Measurements from ENCODE around the gene KCNE5. TPM values are rescaled to one million over a fixed set of nuclear protein-coding genes. Genes with fewer than 3 reads are reported as not detected.
"Not testable (repeated sequence)": the region's sequence is repeated elsewhere in the genome, so short reads cannot be mapped to it uniquely, and the experiment has no call there.

KCNE5 gene
- total RNA-seq, 1 experiment from 2014 or later, result 0.26 TPM

GRCh38 chrX:109667986-109668385 is 43.0 kb upstream of the KCNE5 start:
- no peaks in the 10 kb centered on the region for H3K4me1 ChIP-seq (ENCODE audit: insufficient read depth, low read length, poor library complexity, severe bottlenecking)
- CTCF ChIA-PET, result no interaction called here
- POLR2A ChIA-PET (ENCODE audit: low non-redundant PET), result no interaction called here

GRCh38 chrX:109660435-109661143 is 35.6 kb upstream of the KCNE5 start:
- H3K4me3 ChIP-seq (ENCODE audit: low read depth, low read length, poor library complexity, severe bottlenecking), result no peak overlapping the region
- no TSS peak for BruUV-seq (replicated peaks)
- POLR2A ChIA-PET (ENCODE audit: low non-redundant PET), result no interaction called here
- intact Hi-C loops (cut with micrococcal nuclease; ENCODE audit: unreplicated experiment), result no loop called here
- no peaks in the 10 kb centered on the region for H3K27me3 ChIP-seq (replicated peaks; ENCODE audit: insufficient read depth, low read depth, low read length, poor library complexity)
- CTCF ChIA-PET, result no interaction called here
- TF ChIP-seq EZH2 (IDR thresholded peaks at IDR 0.05; ENCODE audit: borderline replicate concordance, low read depth, low read length, poor library complexity, severe bottlenecking), result no peak
- DNase-seq (ENCODE audit: low spot score), result no peak
- H3K9me3 ChIP-seq (ENCODE audit: low read depth, low read length, poor library complexity, severe bottlenecking), result no peaks in the 10 kb centered on the region
- H3K27ac ChIP-seq (ENCODE audit: low read depth, low read length, poor library complexity, severe bottlenecking), result no peak overlapping the region
- H3K4me1 ChIP-seq (ENCODE audit: insufficient read depth, low read length, poor library complexity, severe bottlenecking), result no peaks in the 10 kb centered on the region
- H3K36me3 ChIP-seq (ENCODE audit: insufficient read depth, low read length, poor library complexity, severe bottlenecking), result peaks cover 25% of the 10 kb centered on the region

More at GRCh38 chrX:109667986-109668385, 43.0 kb upstream of the KCNE5 start:
- DNase-seq (ENCODE audit: low spot score), result no peak
- TF ChIP-seq EZH2 (IDR thresholded peaks at IDR 0.05; ENCODE audit: borderline replicate concordance, low read depth, low read length, poor library complexity, severe bottlenecking), result no peak
- TF ChIP-seq, protein P1, sequence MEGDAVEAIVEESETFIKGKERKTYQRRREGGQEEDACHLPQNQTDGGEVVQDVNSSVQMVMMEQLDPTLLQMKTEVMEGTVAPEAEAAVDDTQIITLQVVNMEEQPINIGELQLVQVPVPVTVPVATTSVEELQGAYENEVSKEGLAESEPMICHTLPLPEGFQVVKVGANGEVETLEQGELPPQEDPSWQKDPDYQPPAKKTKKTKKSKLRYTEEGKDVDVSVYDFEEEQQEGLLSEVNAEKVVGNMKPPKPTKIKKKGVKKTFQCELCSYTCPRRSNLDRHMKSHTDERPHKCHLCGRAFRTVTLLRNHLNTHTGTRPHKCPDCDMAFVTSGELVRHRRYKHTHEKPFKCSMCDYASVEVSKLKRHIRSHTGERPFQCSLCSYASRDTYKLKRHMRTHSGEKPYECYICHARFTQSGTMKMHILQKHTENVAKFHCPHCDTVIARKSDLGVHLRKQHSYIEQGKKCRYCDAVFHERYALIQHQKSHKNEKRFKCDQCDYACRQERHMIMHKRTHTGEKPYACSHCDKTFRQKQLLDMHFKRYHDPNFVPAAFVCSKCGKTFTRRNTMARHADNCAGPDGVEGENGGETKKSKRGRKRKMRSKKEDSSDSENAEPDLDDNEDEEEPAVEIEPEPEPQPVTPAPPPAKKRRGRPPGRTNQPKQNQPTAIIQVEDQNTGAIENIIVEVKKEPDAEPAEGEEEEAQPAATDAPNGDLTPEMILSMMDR (conservative IDR thresholded peaks at IDR 0.05; ENCODE audit: low read depth, low read length), result no peak
- no peak overlapping the region for H3K27ac ChIP-seq (ENCODE audit: low read depth, low read length, poor library complexity, severe bottlenecking)
- no peak overlapping the region for H3K4me3 ChIP-seq (ENCODE audit: low read depth, low read length, poor library complexity, severe bottlenecking)
- H3K36me3 ChIP-seq (ENCODE audit: insufficient read depth, low read length, poor library complexity, severe bottlenecking), result peaks cover 25% of the 10 kb centered on the region
- no TSS peak for BruUV-seq (replicated peaks)
- H3K27me3 ChIP-seq (replicated peaks; ENCODE audit: insufficient read depth, low read depth, low read length, poor library complexity), result no peaks in the 10 kb centered on the region
- no peaks in the 10 kb centered on the region for H3K9me3 ChIP-seq (ENCODE audit: low read depth, low read length, poor library complexity, severe bottlenecking)
- intact Hi-C loops (cut with micrococcal nuclease; ENCODE audit: unreplicated experiment), result no loop called here

- DNase-seq (ENCODE audit: low spot score), result no peak
- POLR2A ChIA-PET (ENCODE audit: low non-redundant PET), result no interaction called here
- intact Hi-C loops (cut with micrococcal nuclease; ENCODE audit: unreplicated experiment), result no loop called here
Measured at GRCh38 chrX:109658391-109658790, 33.4 kb upstream of the KCNE5 start.

GRCh38 chrX:109657364-109657763 is 32.4 kb upstream of the KCNE5 start:
- H3K27me3 ChIP-seq (replicated peaks; ENCODE audit: insufficient read depth, low read depth, low read length, poor library complexity); DNase-seq (ENCODE audit: low spot score); BruUV-seq (replicated peaks); H3K36me3 ChIP-seq (ENCODE audit: insufficient read depth, low read length, poor library complexity, severe bottlenecking); intact Hi-C loops (cut with micrococcal nuclease; ENCODE audit: unreplicated experiment); H3K4me3 ChIP-seq (ENCODE audit: low read depth, low read length, poor library complexity, severe bottlenecking); POLR2A ChIA-PET (ENCODE audit: low non-redundant PET); H3K27ac ChIP-seq (ENCODE audit: low read depth, low read length, poor library complexity, severe bottlenecking); CTCF ChIA-PET; H3K9me3 ChIP-seq (ENCODE audit: low read depth, low read length, poor library complexity, severe bottlenecking); H3K4me1 ChIP-seq (ENCODE audit: insufficient read depth, low read length, poor library complexity, severe bottlenecking): not testable (repeated sequence)

More at GRCh38 chrX:109658391-109658790, 33.4 kb upstream of the KCNE5 start:
- CTCF ChIA-PET, result no interaction called here
- BruUV-seq (replicated peaks), result no TSS peak
- no peak overlapping the region for H3K27ac ChIP-seq (ENCODE audit: low read depth, low read length, poor library complexity, severe bottlenecking)
- H3K27me3 ChIP-seq (replicated peaks; ENCODE audit: insufficient read depth, low read depth, low read length, poor library complexity), result no peaks in the 10 kb centered on the region
- no peak overlapping the region for H3K4me3 ChIP-seq (ENCODE audit: low read depth, low read length, poor library complexity, severe bottlenecking)
- TF ChIP-seq, protein P1 (conservative IDR thresholded peaks at IDR 0.05; ENCODE audit: low read depth, low read length), result no peak
- no peak for TF ChIP-seq EZH2 (IDR thresholded peaks at IDR 0.05; ENCODE audit: borderline replicate concordance, low read depth, low read length, poor library complexity, severe bottlenecking)
- no peaks in the 10 kb centered on the region for H3K9me3 ChIP-seq (ENCODE audit: low read depth, low read length, poor library complexity, severe bottlenecking)
- peaks cover 12% of the 10 kb centered on the region for H3K36me3 ChIP-seq (ENCODE audit: insufficient read depth, low read length, poor library complexity, severe bottlenecking)
- H3K4me1 ChIP-seq (ENCODE audit: insufficient read depth, low read length, poor library complexity, severe bottlenecking), result no peaks in the 10 kb centered on the region

Measured in A673 (cell line).